IMR-90 (cell line): Measurements from ENCODE around the gene NEGR1.

Experiments
- BHLHE40 ChIP-seq: fragments of 150-350 bp; IDR thresholded peaks from 2 replicates; pipeline ENCODE4 v1.6.1; 2016; ENCODE audit warnings: mild to moderate bottlenecking, low read depth, low read length
- CEBPB ChIP-seq: IDR thresholded peaks from 2 replicates; pipeline ENCODE4 v1.6.1; 2012; ENCODE audit warnings: low read depth, low read length, improper control_type of control experiment
- FOS ChIP-seq: fragments of 150-350 bp; IDR thresholded peaks from 2 replicates; pipeline ENCODE4 v1.6.1; 2016; ENCODE audit warnings: low read depth, low read length
- MAZ ChIP-seq: IDR thresholded peaks from 2 replicates; pipeline ENCODE4 v1.6.1; 2012; ENCODE audit warnings: low read depth, mild to moderate bottlenecking, low read length, improper control_type of control experiment, moderate library complexity, borderline replicate concordance
- NFE2L2 ChIP-seq: fragments of 150-350 bp; IDR thresholded peaks from 2 replicates; pipeline ENCODE4 v1.6.1; 2016; ENCODE audit warnings: low read depth, mild to moderate bottlenecking, low read length
- POLR2A ChIP-seq: IDR thresholded peaks from 2 replicates; pipeline ENCODE4 v1.6.1; 2012; ENCODE audit warnings: mild to moderate bottlenecking, low read depth, low read length
- RAD21 ChIP-seq: IDR thresholded peaks from 2 replicates; pipeline ENCODE4 v1.6.1; 2012; ENCODE audit warnings: low read length, improper control_type of control experiment
- RCOR1 ChIP-seq: IDR thresholded peaks from 2 replicates; pipeline ENCODE4 v1.6.1; 2012; ENCODE audit warnings: mild to moderate bottlenecking, low read length, improper control_type of control experiment; ENCODE audit not compliant: insufficient replicate concordance
- RFX5 ChIP-seq: IDR thresholded peaks from 2 replicates; pipeline ENCODE4 v1.8.0; 2012; ENCODE audit warnings: low read depth, mild to moderate bottlenecking, low read length, moderate library complexity
- SMC3 ChIP-seq: fragments of 150-350 bp; IDR thresholded peaks from 2 replicates; pipeline ENCODE4 v1.6.1; 2016; ENCODE audit warnings: low read depth, mild to moderate bottlenecking, antibody characterized with exemption, low read length, moderate library complexity
- USF2 ChIP-seq: fragments of 150-350 bp; IDR thresholded peaks from 2 replicates; pipeline ENCODE4 v1.6.1; 2017; ENCODE audit warnings: mild to moderate bottlenecking, antibody characterized with exemption, low read length, low read depth
- TF ChIP-seq, protein P1 (sequence below): conservative IDR thresholded peaks from 2 replicates; pipeline ENCODE4 v1.5.1; 2012; ENCODE audit warnings: mild to moderate bottlenecking, low read depth, low read length, improper control_type of control experiment
- TF ChIP-seq, protein P2 (sequence below): fragments of 150-350 bp; IDR thresholded peaks from 2 replicates; pipeline ENCODE4 v1.6.1; 2016; ENCODE audit warnings: low read depth, mild to moderate bottlenecking, low read length, moderate library complexity, borderline replicate concordance

- TF ChIP-seq POLR2A (no peak), FOS (no peak), BHLHE40 (no peak), RAD21 (no peak), USF2 (no peak), RFX5 (no peak), SMC3 (no peak), MAZ (no peak), CEBPB (no peak), NFE2L2 (no peak), RCOR1 (no peak)
- TF ChIP-seq, protein P1, sequence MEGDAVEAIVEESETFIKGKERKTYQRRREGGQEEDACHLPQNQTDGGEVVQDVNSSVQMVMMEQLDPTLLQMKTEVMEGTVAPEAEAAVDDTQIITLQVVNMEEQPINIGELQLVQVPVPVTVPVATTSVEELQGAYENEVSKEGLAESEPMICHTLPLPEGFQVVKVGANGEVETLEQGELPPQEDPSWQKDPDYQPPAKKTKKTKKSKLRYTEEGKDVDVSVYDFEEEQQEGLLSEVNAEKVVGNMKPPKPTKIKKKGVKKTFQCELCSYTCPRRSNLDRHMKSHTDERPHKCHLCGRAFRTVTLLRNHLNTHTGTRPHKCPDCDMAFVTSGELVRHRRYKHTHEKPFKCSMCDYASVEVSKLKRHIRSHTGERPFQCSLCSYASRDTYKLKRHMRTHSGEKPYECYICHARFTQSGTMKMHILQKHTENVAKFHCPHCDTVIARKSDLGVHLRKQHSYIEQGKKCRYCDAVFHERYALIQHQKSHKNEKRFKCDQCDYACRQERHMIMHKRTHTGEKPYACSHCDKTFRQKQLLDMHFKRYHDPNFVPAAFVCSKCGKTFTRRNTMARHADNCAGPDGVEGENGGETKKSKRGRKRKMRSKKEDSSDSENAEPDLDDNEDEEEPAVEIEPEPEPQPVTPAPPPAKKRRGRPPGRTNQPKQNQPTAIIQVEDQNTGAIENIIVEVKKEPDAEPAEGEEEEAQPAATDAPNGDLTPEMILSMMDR = no peak
- TF ChIP-seq, protein P2, sequence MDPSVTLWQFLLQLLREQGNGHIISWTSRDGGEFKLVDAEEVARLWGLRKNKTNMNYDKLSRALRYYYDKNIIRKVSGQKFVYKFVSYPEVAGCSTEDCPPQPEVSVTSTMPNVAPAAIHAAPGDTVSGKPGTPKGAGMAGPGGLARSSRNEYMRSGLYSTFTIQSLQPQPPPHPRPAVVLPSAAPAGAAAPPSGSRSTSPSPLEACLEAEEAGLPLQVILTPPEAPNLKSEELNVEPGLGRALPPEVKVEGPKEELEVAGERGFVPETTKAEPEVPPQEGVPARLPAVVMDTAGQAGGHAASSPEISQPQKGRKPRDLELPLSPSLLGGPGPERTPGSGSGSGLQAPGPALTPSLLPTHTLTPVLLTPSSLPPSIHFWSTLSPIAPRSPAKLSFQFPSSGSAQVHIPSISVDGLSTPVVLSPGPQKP = no peak
Measured at GRCh38 chr1:71770121-71770520, 512.2 kb downstream of the NEGR1 start.
